HepG2 (cell line): ENCODE data around the gene AUTS2. TPM values are rescaled to one million over a fixed set of nuclear protein-coding genes. Genes with fewer than 3 reads are reported as not detected.

ENCODE experiments used
- ATAC-seq: fragments of 200-7000 bp; cut with Tn5 transposase; 3 replicates; pipeline ENCODE4 v1.9.1; 2020; ENCODE audit warnings: mild to moderate bottlenecking, moderate library complexity
- BruUV-seq: library from RNA; stranded (reverse); fragments of 400-500 nt; replicated peaks from 2 replicates; lab custom pipeline; 2021; lab: Mats Ljungman, UMichigan
- CTCF ChIA-PET: fragments of 300-600 bp; formaldehyde crosslinking; extraction: SDS; loops from one replicate; lab custom pipeline; 2021; ENCODE audit warnings: low total read pairs, inconsistent platforms, low intra/inter-chr PET ratio; lab: Yijun Ruan, JAX
- POLR2A ChIA-PET: fragments of 350-600 bp; sonication (Branson Sonifier 250); formaldehyde crosslinking; loops from one replicate; lab custom pipeline; 2020; ENCODE audit warnings: antibody characterized with exemption, inconsistent platforms; lab: Yijun Ruan, JAX
- DNase-seq: peaks from one replicate; pipeline ENCODE4 v3.0.0-alpha.2; 2015; ENCODE audit warnings: low spot score
- FAIRE-seq: peaks from 3 replicates; lab custom pipeline; 2011; peaks lifted over from hg19 to GRCh38; lab: Jason Lieb, UNC
- H2AFZ ChIP-seq: one replicate; pipeline ENCODE4 v1.6.1; 2011; ENCODE audit warnings: low read length, inconsistent platforms
- H3K27ac ChIP-seq: fragments of 300-600 bp; 3 replicates; pipeline ENCODE4 v1.8.0; 2011; ENCODE audit warnings: mixed run types, mild to moderate bottlenecking, mixed read lengths, low read length, inconsistent platforms; ENCODE audit not compliant: insufficient read depth; ENCODE audit errors: extremely low read length
- H3K27me3 ChIP-seq, 2 experiments: fragments of 200-600 bp in 1 of 2; 2 replicates in 1 of 2; 3 replicates in 1 of 2; pipeline versions ENCODE4 v1.6.0 to v1.8.0; 2011; ENCODE audit warnings: low read length in 2 of 2, mild to moderate bottlenecking in 2 of 2, moderate library complexity in 2 of 2, inconsistent platforms in 1 of 2; ENCODE audit not compliant: insufficient read depth in 2 of 2, control insufficient read depth in 1 of 2
- H3K36me3 ChIP-seq, 2 experiments: fragments of 200-600 bp in 1 of 2; replicated peaks in 1 of 2; 2 replicates in 1 of 2; 3 replicates in 1 of 2; pipeline versions ENCODE4 v1.5.1 to v1.8.0; 2011; ENCODE audit warnings: low read length in 2 of 2, inconsistent platforms in 1 of 2; ENCODE audit not compliant: insufficient read depth in 2 of 2, control insufficient read depth in 1 of 2
- H3K4me1 ChIP-seq: 2 replicates; pipeline ENCODE4 v1.5.1; 2012; ENCODE audit warnings: low read length, inconsistent platforms; ENCODE audit not compliant: insufficient read depth
- H3K4me2 ChIP-seq: 2 replicates; pipeline ENCODE4 v1.6.0; 2011; ENCODE audit warnings: low read depth, low read length, inconsistent platforms
- H3K4me3 ChIP-seq, 3 experiments: fragments of 200-600 bp in 1 of 3; sonication (generic), shearing (Covaris generic) in 1 of 3; replicated peaks in 1 of 3; 2 replicates each; pipeline ENCODE4 v1.5.1; 2011 to 2016; ENCODE audit warnings: low read length in 3 of 3, inconsistent platforms in 2 of 3, low read depth in 2 of 3, mild to moderate bottlenecking in 2 of 3, control low read depth in 1 of 3, mixed read lengths in 1 of 3; ENCODE audit not compliant: insufficient read depth in 1 of 3
- H3K79me2 ChIP-seq: one replicate; pipeline ENCODE4 v1.6.1; 2011; ENCODE audit warnings: low read length, inconsistent platforms; ENCODE audit not compliant: insufficient read depth
- H3K9ac ChIP-seq: 2 replicates; pipeline ENCODE4 v1.6.0; 2011; ENCODE audit warnings: mild to moderate bottlenecking, low read depth, low read length, inconsistent platforms; ENCODE audit not compliant: insufficient read depth
- H3K9me3 ChIP-seq: 2 replicates; pipeline ENCODE4 v1.5.1; 2012; ENCODE audit warnings: mild to moderate bottlenecking, low read length
- H4K20me1 ChIP-seq: 2 replicates; pipeline ENCODE4 v1.6.0; 2011; ENCODE audit warnings: inconsistent platforms, mild to moderate bottlenecking, low read length, moderate library complexity; ENCODE audit not compliant: insufficient read depth
- AHR ChIP-seq: IDR thresholded peaks from 2 replicates; pipeline ENCODE4 v1.6.1; 2018; ENCODE audit warnings: missing genetic modification reagents, missing compliant biosample characterization
- ETV6 ChIP-seq: sonication (generic); formaldehyde crosslinking; conservative IDR thresholded peaks from 2 replicates; pipeline ENCODE4 v1.4.0; 2020; ENCODE audit warnings: missing genetic modification reagents
- KAT7 ChIP-seq: IDR thresholded peaks from 2 replicates; pipeline ENCODE4 v1.6.1; 2018; ENCODE audit warnings: borderline replicate concordance, missing compliant biosample characterization
- PRDM4 ChIP-seq: sonication (generic); formaldehyde crosslinking; IDR thresholded peaks from 2 replicates; pipeline ENCODE4 v1.9.0; 2021; ENCODE audit warnings: missing genetic modification reagents, borderline replicate concordance
- ZBTB42 ChIP-seq: sonication (generic); formaldehyde crosslinking; IDR thresholded peaks from 2 replicates; pipeline ENCODE4 v1.5.0; 2020; ENCODE audit warnings: mild to moderate bottlenecking, missing genetic modification reagents
- ZNF142 ChIP-seq: sonication (generic); formaldehyde crosslinking; IDR thresholded peaks from 2 replicates; pipeline ENCODE4 v1.4.0; 2020; ENCODE audit warnings: missing genetic modification reagents
- ZNF335 ChIP-seq: sonication (generic); formaldehyde crosslinking; IDR thresholded peaks from 2 replicates; pipeline ENCODE4 v1.4.0; 2020; ENCODE audit warnings: missing genetic modification reagents
- ZNF746 ChIP-seq: sonication (generic); formaldehyde crosslinking; IDR thresholded peaks from 2 replicates; pipeline ENCODE4 v1.8.0; 2022; ENCODE audit warnings: mild to moderate bottlenecking, missing genetic modification reagents
- WGBS: methylation state at CpG from one replicate; pipeline ENCODE4 v1.1.6; 2017; ENCODE audit warnings: low lambda C conversion rate; 5-methylcytosine and 5-hydroxymethylcytosine counted together
- in situ Hi-C: cut with HindIII; loops from 2 replicates; pipeline ENCODE4 v1.10.0; 2017; ENCODE audit warnings: low pct_unique_long_range_greater_than_20kb; ENCODE audit not compliant: extremely low pct_ligation_motif_present
- intact Hi-C: fragments of 100-400 bp; cut with micrococcal nuclease; formaldehyde crosslinking; loops from one replicate; pipeline ENCODE4 v1.10.0; 2022; ENCODE audit not compliant: unreplicated experiment
- polyA plus RNA-seq, 8 experiments: library from polyadenylated mRNA; depleted of rRNA in 3 of 8; stranded (reverse) in 7 of 8; unstranded in 1 of 8; fragments of >200 nt; fragmentation: Illumina TruSeq in 4 of 8; extraction: Trizol in 4 of 8; gene quantifications; 2 replicates each; pipeline versions ENCODE4 v1.2.1 to v1.2.3, GENCODE V29; 2011 to 2016; ENCODE audit warnings: low read depth in 4 of 8, missing spikeins in 1 of 8, mixed read lengths in 1 of 8; ENCODE audit not compliant: insufficient read depth in 1 of 8
- total RNA-seq, 5 experiments: library from RNA; depleted of rRNA; stranded (reverse); fragments of >200 nt; fragmentation: Illumina TruSeq; extraction: Trizol; gene quantifications; 2 replicates each; pipeline ENCODE4 v1.2.3, GENCODE V29; 2016; ENCODE audit warnings: low read depth in 1 of 5

AUTS2 gene
- total and polyA plus RNA-seq, 2 of the 13 experiments (the other 11 are each of a cell fraction or from before 2014, with no cell fraction given) = 0.38 TPM; not detected in 1

- no peak overlapping the region for H3K27ac ChIP-seq
- DNase-seq (no peak), ATAC-seq (no peak)
- intact Hi-C loops = no loop called here
- no peaks in the 10 kb centered on the region for H3K79me2 ChIP-seq
- H4K20me1 ChIP-seq = no peaks in the 10 kb centered on the region
- no peak overlapping the region for H3K4me3 ChIP-seq
- peaks cover 7% of the 10 kb centered on the region; the same call in 1 of the 2 replicates for H3K4me1 ChIP-seq
- H3K36me3 ChIP-seq = no peaks in the 10 kb centered on the region
- CTCF ChIA-PET = no interaction called here
- TF ChIP-seq ZBTB42 (CRISPR knock-in tag) (no peak), KAT7 (CRISPR knock-in tag) (no peak), ETV6 (no peak), ZNF335 (CRISPR knock-in tag) (no peak), ZNF746 (no peak), PRDM4 (CRISPR knock-in tag) (no peak), AHR (CRISPR knock-in tag) (no peak), ZNF142 (CRISPR knock-in tag) (no peak)
- TF ChIP-seq, all 625 proteins: peak for 0
- Histone ChIP-seq H3K9me3 (no peaks in the 10 kb centered on the region), H3K9ac (no peak overlapping the region), H3K27me3 (no peaks in the 10 kb centered on the region), H2AFZ (no peak overlapping the region), H3K4me2 (no peak overlapping the region)
- in situ Hi-C loops = no loop called here
- POLR2A ChIA-PET = no interaction called here
- FAIRE-seq = no peak
- no TSS peak for BruUV-seq
- WGBS = 18% methylated on average over 8 of the region's 8 CpGs
These were observed 26.4 kb downstream of the AUTS2 start for GRCh38 chr7:69624435-69625230.
